ENCODE data around the gene C1QTNF4.

Gene C1QTNF4

GRCh38 chr11:47587039-47587716 is 7.0 kb downstream of the C1QTNF4 start:
- Histone ChIP-seq H4K20me1 (ENCODE audit: insufficient read depth, low read length) (no peaks in the 10 kb centered on the region), H3K9ac (ENCODE audit: low read length) (no peak overlapping the region), H3K9me3 (ENCODE audit: low read length) (no peaks in the 10 kb centered on the region), H3K79me2 (ENCODE audit: insufficient read depth, low read length) (no peaks in the 10 kb centered on the region), H3K4me1 (ENCODE audit: insufficient read depth, low read length, severe bottlenecking) (no peaks in the 10 kb centered on the region), H3K4me2 (ENCODE audit: low read length) (no peak overlapping the region), H3F3A (ENCODE audit: insufficient read depth, low read length) (0 out of 2 replicates have a peak, but pooled peaks cover 4% of the 10 kb centered on the region), H2AFZ (ENCODE audit: low read length) (no peak overlapping the region), H3K27me3 (ENCODE audit: insufficient read depth, low read length) (no peaks in the 10 kb centered on the region), H3K27ac (ENCODE audit: low read depth, low read length, poor library complexity, severe bottlenecking) (no peak overlapping the region), H3K9me2 (ENCODE audit: low read depth, low read length) (no peaks in the 10 kb centered on the region), H3K4me3 (ENCODE audit: low read depth, low read length, poor library complexity, severe bottlenecking) (no peak overlapping the region), H3K36me3 (ENCODE audit: insufficient read depth, low read length) (peaks cover 32% of the 10 kb centered on the region)
- TF ChIP-seq EZH2 (IDR thresholded peaks at IDR 0.05; ENCODE audit: borderline replicate concordance, low read length): no peak
- TF ChIP-seq CTCF (IDR thresholded peaks at IDR 0.05; ENCODE audit: low read length): no peak

- Histone ChIP-seq H3K9me2 (ENCODE audit: low read depth, low read length) (no peaks in the 10 kb centered on the region), H3K4me2 (ENCODE audit: low read length) (no peak within 1 kb of the TSS), H3K4me1 (ENCODE audit: insufficient read depth, low read length, severe bottlenecking) (no peaks in the 10 kb centered on the region), H2AFZ (ENCODE audit: low read length) (no peak within 1 kb of the TSS), H3K9ac (ENCODE audit: low read length) (no peak within 1 kb of the TSS), H3K4me3 (ENCODE audit: low read depth, low read length, poor library complexity, severe bottlenecking) (no peak within 1 kb of the TSS), H3K79me2 (ENCODE audit: insufficient read depth, low read length) (no peaks in the 10 kb centered on the region), H3K36me3 (ENCODE audit: insufficient read depth, low read length) (peaks cover 41% of the 10 kb centered on the region), H3K27ac (ENCODE audit: low read depth, low read length, poor library complexity, severe bottlenecking) (no peak within 1 kb of the TSS), H3K27me3 (ENCODE audit: insufficient read depth, low read length) (no peaks in the 10 kb centered on the region), H3F3A (ENCODE audit: insufficient read depth, low read length) (0 out of 2 replicates have a peak, but pooled peaks cover 4% of the 10 kb centered on the region), H3K9me3 (ENCODE audit: low read length) (no peaks in the 10 kb centered on the region), H4K20me1 (ENCODE audit: insufficient read depth, low read length) (no peaks in the 10 kb centered on the region)
- TF ChIP-seq EZH2 (IDR thresholded peaks at IDR 0.05; ENCODE audit: borderline replicate concordance, low read length) (no peak), CTCF (IDR thresholded peaks at IDR 0.05; ENCODE audit: low read length) (no peak)
Observed at GRCh38 chr11:47586098-47586855, 7.9 kb downstream of the C1QTNF4 start, which contains the start of gene FAM180B. FAM180B (plus strand) TSS chr11:47586678; CDS start chr11:47586769, 91 bp downstream.

- H3F3A ChIP-seq (ENCODE audit: insufficient read depth, low read length): 0 out of 2 replicates have a peak, but pooled peaks cover 4% of the 10 kb centered on the region
- no peaks in the 10 kb centered on the region for H3K9me3 ChIP-seq (ENCODE audit: low read length)
- peaks cover 16% of the 10 kb centered on the region for H3K79me2 ChIP-seq (ENCODE audit: insufficient read depth, low read length)
- no peak overlapping the region for H2AFZ ChIP-seq (ENCODE audit: low read length)
- H3K9ac ChIP-seq (ENCODE audit: low read length): no peak overlapping the region
- H3K4me1 ChIP-seq (ENCODE audit: insufficient read depth, low read length, severe bottlenecking): peaks cover 13% of the 10 kb centered on the region
- no peaks in the 10 kb centered on the region for H3K27me3 ChIP-seq (ENCODE audit: insufficient read depth, low read length)
- no peaks in the 10 kb centered on the region for H4K20me1 ChIP-seq (ENCODE audit: insufficient read depth, low read length)
- no peaks in the 10 kb centered on the region for H3K9me2 ChIP-seq (ENCODE audit: low read depth, low read length)
- no peak for TF ChIP-seq CTCF (IDR thresholded peaks at IDR 0.05; ENCODE audit: low read length)
- no peak for TF ChIP-seq EZH2 (IDR thresholded peaks at IDR 0.05; ENCODE audit: borderline replicate concordance, low read length)
- peaks cover 53% of the 10 kb centered on the region for H3K36me3 ChIP-seq (ENCODE audit: insufficient read depth, low read length)
- H3K4me2 ChIP-seq (ENCODE audit: low read length): no peak overlapping the region
- no peak overlapping the region for H3K4me3 ChIP-seq (ENCODE audit: low read depth, low read length, poor library complexity, severe bottlenecking)
- H3K27ac ChIP-seq (ENCODE audit: low read depth, low read length, poor library complexity, severe bottlenecking): no peak overlapping the region
Observed at GRCh38 chr11:47583844-47584243, 10.4 kb downstream of the C1QTNF4 start.
